Suprapubic skin (tissue), 4 donors: ENCODE results near the gene ATP10B. TPM values are rescaled to one million over a fixed set of nuclear protein-coding genes. Genes with fewer than 3 reads are reported as not detected.

Experiments
- DNase-seq, 2 donors: peaks; one replicate each; pipeline ENCODE4 v3.0.0-alpha.2; 2019; ENCODE audit warnings: low spot score in 2 of 2
- H3K27ac ChIP-seq: fragments of 200-600 bp; sonication (generic); one replicate; pipeline ENCODE4 v1.5.1; 2019
- H3K27me3 ChIP-seq: fragments of 200-600 bp; sonication (generic); one replicate; pipeline ENCODE4 v1.5.1; 2019
- H3K36me3 ChIP-seq: fragments of 200-600 bp; sonication (generic); one replicate; pipeline ENCODE4 v1.5.1; 2019
- H3K4me1 ChIP-seq: fragments of 200-600 bp; sonication (generic); one replicate; pipeline ENCODE4 v1.5.1; 2019
- H3K4me3 ChIP-seq: fragments of 200-600 bp; sonication (generic); one replicate; pipeline ENCODE4 v1.5.1; 2019; ENCODE audit warnings: mild to moderate bottlenecking
- H3K9me3 ChIP-seq: fragments of 200-600 bp; sonication (generic); one replicate; pipeline ENCODE4 v1.5.1; 2019
- EP300 ChIP-seq: sonication (generic); formaldehyde crosslinking; IDR thresholded peaks from one replicate; pipeline ENCODE4 v1.6.1; 2017; ENCODE audit warnings: antibody characterized with exemption
- POLR2A ChIP-seq, 2 donors: fragments of 450-650 bp; IDR thresholded peaks; one replicate each; pipeline ENCODE4 v1.6.1; 2017; ENCODE audit warnings: antibody characterized with exemption in 2 of 2, mild to moderate bottlenecking in 2 of 2, moderate library complexity in 2 of 2
- POLR2AphosphoS5 ChIP-seq, 3 donors: sonication (generic); formaldehyde crosslinking; IDR thresholded peaks; one replicate each; pipeline ENCODE4 v1.6.1; 2017; ENCODE audit warnings: antibody characterized with exemption in 3 of 3
- WGBS: methylation state at CpG from one replicate; pipeline ENCODE4 v1.1.5; 2018; 5-methylcytosine and 5-hydroxymethylcytosine counted together
- total RNA-seq, 4 donors: library from RNA; depleted of rRNA; stranded (reverse); fragments of >200 nt; gene quantifications; one replicate each; pipeline ENCODE4 v1.1.0, GENCODE V29; 2016
- TF ChIP-seq, protein P1 (sequence below), 2 donors: fragments of 200-600 bp in 1 of 2; fragments of 450-650 bp in 1 of 2; sonication (generic) in 1 of 2; IDR thresholded peaks; one replicate each; pipeline ENCODE4 v1.5.1; 2016 to 2019; ENCODE audit warnings: antibody characterized with exemption in 2 of 2, mild to moderate bottlenecking in 1 of 2, moderate library complexity in 1 of 2

ATP10B gene
- total RNA-seq, 4 donors from 2014 or later: 25.4 to 40.8 (median 29.2) TPM

DNA sequence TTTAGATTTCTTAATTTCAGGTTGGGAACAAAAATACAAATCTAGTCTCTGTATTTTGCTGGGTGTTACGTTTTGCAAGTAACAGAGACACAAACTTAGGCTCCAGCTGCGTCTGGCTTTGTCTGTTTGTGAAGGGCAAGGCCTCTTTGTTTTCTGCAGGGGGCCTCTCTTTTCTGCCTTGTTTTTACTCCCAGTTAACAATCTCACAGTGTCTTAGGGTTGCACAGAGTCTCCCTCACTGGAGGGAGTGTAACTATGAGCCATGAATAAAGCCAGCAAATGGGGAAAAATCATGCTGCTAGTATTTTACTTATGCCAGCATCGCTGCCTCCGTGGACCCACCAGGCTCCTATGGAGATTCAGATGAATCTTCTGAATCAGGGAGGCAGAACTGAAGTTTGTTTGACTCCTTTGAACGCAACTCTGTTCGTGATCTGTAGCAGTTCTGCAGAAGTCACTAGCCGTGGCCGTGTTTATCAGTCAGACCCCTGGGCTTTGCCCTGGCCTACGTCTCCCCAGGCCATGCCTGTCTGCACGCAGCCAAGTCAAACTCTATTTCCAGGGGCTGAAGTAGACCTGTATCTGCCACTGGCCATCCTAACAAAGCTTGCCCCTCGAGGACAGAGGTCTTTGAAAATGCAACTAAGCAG, 77.2 kb downstream of the ATP10B start:
- no peaks in the 10 kb centered on the region for H3K9me3 ChIP-seq
- 59% methylated on average over 11 of the region's 11 CpGs for WGBS
- DNase-seq: no peak
- H3K36me3 ChIP-seq: no peaks in the 10 kb centered on the region
- no peaks in the 10 kb centered on the region for H3K27me3 ChIP-seq
- no peak overlapping the region for H3K27ac ChIP-seq
- no peaks in the 10 kb centered on the region for H3K4me1 ChIP-seq
- no peak overlapping the region for H3K4me3 ChIP-seq
- TF ChIP-seq, protein P1, sequence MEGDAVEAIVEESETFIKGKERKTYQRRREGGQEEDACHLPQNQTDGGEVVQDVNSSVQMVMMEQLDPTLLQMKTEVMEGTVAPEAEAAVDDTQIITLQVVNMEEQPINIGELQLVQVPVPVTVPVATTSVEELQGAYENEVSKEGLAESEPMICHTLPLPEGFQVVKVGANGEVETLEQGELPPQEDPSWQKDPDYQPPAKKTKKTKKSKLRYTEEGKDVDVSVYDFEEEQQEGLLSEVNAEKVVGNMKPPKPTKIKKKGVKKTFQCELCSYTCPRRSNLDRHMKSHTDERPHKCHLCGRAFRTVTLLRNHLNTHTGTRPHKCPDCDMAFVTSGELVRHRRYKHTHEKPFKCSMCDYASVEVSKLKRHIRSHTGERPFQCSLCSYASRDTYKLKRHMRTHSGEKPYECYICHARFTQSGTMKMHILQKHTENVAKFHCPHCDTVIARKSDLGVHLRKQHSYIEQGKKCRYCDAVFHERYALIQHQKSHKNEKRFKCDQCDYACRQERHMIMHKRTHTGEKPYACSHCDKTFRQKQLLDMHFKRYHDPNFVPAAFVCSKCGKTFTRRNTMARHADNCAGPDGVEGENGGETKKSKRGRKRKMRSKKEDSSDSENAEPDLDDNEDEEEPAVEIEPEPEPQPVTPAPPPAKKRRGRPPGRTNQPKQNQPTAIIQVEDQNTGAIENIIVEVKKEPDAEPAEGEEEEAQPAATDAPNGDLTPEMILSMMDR (IDR thresholded peaks at IDR 0.05): no peak
- TF ChIP-seq POLR2A (IDR thresholded peaks at IDR 0.05) (no peak), POLR2AphosphoS5 (IDR thresholded peaks at IDR 0.05) (no peak), EP300 (no peak)

DNA sequence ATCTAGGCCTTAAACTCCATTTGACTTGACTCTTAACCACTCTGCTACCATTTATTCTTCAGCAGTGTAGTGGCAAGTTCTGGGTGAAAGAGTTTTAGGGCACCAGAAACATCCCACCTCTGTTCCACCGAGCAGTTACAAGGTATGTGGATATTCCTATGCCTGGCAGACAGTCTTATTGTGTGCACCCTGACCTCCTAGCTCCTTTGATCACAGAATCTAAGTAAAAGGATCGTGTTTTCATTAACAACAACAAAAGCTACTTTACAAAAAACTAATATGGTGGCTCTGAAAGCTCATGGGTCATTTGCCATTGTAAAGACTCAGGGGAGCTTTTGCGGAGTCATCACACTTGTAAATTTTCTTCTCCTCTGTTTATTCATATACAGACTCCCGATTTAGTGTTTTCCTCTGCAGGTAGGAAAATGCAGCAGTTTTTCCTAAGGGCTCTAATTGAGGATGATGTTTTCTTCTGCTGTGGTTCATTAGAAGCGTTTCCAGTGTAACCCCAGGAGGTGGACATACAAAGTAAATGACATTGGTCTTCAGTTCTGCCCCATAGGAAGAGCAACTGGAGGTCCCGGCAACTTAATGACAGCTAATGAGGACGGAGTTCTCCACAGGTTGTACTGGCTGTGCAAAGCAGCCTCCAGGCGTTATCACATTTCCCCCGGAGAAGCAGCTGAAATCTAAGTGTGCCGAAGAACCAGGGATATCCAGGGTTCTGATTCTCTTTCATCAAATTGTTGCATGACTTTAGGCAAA, 78.2 kb downstream of the ATP10B start:
- Histone ChIP-seq H3K4me1 (no peaks in the 10 kb centered on the region), H3K27ac (no peak overlapping the region), H3K4me3 (no peak overlapping the region), H3K9me3 (no peaks in the 10 kb centered on the region), H3K36me3 (no peaks in the 10 kb centered on the region), H3K27me3 (no peaks in the 10 kb centered on the region)
- no peak for DNase-seq
- TF ChIP-seq EP300 (no peak), POLR2A (IDR thresholded peaks at IDR 0.05) (no peak), POLR2AphosphoS5 (IDR thresholded peaks at IDR 0.05) (no peak)
- TF ChIP-seq, protein P1 (IDR thresholded peaks at IDR 0.05): no peak
- WGBS: 73% methylated on average over 10 of the region's 10 CpGs

DNA sequence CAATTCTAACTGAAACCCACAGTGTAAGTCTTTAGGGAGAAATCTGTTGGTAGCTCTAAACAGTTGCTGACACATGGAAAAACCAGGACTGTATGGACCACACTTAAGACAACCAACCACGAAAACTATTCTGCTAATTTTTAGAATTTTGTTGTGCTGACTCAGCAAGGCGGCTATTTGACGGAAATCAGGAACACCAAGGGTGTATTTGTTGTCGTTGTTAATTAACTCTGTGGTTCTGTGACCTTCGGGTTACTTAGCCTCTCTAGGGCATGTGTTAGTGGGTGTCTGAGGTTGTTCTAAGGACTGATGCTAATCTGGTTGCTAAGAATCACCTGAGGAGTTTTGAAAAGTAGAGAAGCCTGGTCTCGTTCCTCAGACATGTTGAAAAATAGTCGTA, 79.2 kb downstream of the ATP10B start:
- no peak for TF ChIP-seq POLR2A (IDR thresholded peaks at IDR 0.05)
- TF ChIP-seq POLR2AphosphoS5 (IDR thresholded peaks at IDR 0.05): no peak
- TF ChIP-seq EP300: no peak
- TF ChIP-seq, protein P1 (IDR thresholded peaks at IDR 0.05): no peak
- no peaks in the 10 kb centered on the region for H3K27me3 ChIP-seq
- no peaks in the 10 kb centered on the region for H3K36me3 ChIP-seq
- WGBS: 79% methylated on average over 7 of the region's 7 CpGs
- no peak overlapping the region for H3K4me3 ChIP-seq
- no peaks in the 10 kb centered on the region for H3K4me1 ChIP-seq
- no peak overlapping the region for H3K27ac ChIP-seq
- no peaks in the 10 kb centered on the region for H3K9me3 ChIP-seq
- no peak for DNase-seq

DNA sequence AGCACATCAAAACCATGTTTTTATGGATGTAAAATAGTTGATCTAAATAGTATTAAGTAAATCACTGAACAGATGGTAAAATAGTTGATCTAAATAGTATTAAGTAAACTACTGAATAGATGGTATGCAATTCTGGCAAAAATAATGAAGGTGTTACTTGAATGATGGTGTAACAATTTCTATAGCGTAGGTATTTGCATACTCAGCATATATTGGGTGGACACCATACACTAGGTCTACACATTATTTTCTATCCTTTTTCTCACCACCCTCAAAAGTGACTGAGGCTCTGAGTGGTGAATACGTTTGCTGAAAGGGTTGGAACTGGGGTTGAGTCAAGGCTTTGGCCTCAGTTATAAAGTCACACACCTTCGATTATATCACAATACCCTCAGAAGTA, 81.3 kb downstream of the ATP10B start:
- no peak for TF ChIP-seq EP300
- no peak for TF ChIP-seq POLR2A (IDR thresholded peaks at IDR 0.05)
- TF ChIP-seq, protein P1 (IDR thresholded peaks at IDR 0.05): no peak
- no peak for TF ChIP-seq POLR2AphosphoS5 (IDR thresholded peaks at IDR 0.05)
- WGBS: 81% methylated on average over 3 of the region's 3 CpGs
- Histone ChIP-seq H3K27ac (no peak overlapping the region), H3K4me3 (no peak overlapping the region), H3K27me3 (no peaks in the 10 kb centered on the region), H3K4me1 (no peaks in the 10 kb centered on the region), H3K36me3 (no peaks in the 10 kb centered on the region), H3K9me3 (no peaks in the 10 kb centered on the region)
- DNase-seq: no peak

DNA sequence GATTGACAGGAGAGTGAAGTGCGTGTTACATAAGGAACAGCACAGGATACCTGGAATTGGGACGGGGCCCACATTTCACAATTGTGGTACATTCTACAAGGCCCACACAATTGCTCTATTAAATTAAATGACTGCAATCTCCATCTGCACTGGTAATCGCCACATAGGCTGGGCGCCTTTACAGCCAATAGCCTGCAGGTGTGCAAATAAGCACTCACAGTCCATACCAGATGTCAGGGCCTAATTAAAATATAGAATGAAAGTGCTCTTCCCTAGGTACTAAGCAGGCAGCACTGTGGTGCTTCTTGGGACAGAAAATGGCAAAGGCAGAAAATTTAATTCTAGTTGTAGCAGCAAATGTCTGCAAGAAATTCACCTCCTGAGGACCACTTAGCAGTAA, 82.7 kb downstream of the ATP10B start:
- H3K36me3 ChIP-seq: no peaks in the 10 kb centered on the region
- 47% methylated on average over 4 of the region's 4 CpGs for WGBS

More for the DNA sequence above, 82.7 kb downstream of the ATP10B start:
- no peak overlapping the region for H3K27ac ChIP-seq
- H3K27me3 ChIP-seq: no peaks in the 10 kb centered on the region
- no peak overlapping the region for H3K4me3 ChIP-seq
- H3K9me3 ChIP-seq: no peaks in the 10 kb centered on the region
- no peak for DNase-seq
- H3K4me1 ChIP-seq: no peaks in the 10 kb centered on the region
- TF ChIP-seq POLR2AphosphoS5 (IDR thresholded peaks at IDR 0.05): no peak
- TF ChIP-seq, protein P1 (IDR thresholded peaks at IDR 0.05): no peak
